HL-60 (cell line): ENCODE measurements around the gene MRAS.

Experiments used
- DNase-seq, 2 experiments: peaks; one replicate each; pipeline ENCODE4 v3.0.0-alpha.2; 2010 to 2020; ENCODE audit warnings: low read depth in 1 of 2, low spot score in 1 of 2
- H3K27ac ChIP-seq: fragments of 250-450 bp; sonication (Bioruptor Pico); replicated peaks from 2 replicates; pipeline ENCODE4 v1.5.1; 2020; ENCODE audit warnings: mild to moderate bottlenecking, moderate library complexity
- H3K27me3 ChIP-seq: fragments of 250-450 bp; sonication (Bioruptor Pico); 2 replicates; pipeline ENCODE4 v1.5.1; 2021; ENCODE audit warnings: mild to moderate bottlenecking, moderate library complexity; ENCODE audit not compliant: insufficient read depth, poor library complexity, severe bottlenecking
- H3K4me3 ChIP-seq: replicated peaks from 2 replicates; pipeline ENCODE4 v1.5.1; 2011; ENCODE audit warnings: mild to moderate bottlenecking, control low read depth, low read length; ENCODE audit not compliant: insufficient read depth
- CTCF ChIP-seq: IDR thresholded peaks from one replicate; pipeline ENCODE4 v1.5.1; 2011; ENCODE audit warnings: low read length, control low read depth, inconsistent platforms; ENCODE audit not compliant: insufficient read depth
- GABPA ChIP-seq: IDR thresholded peaks from 2 replicates; pipeline ENCODE4 v1.6.1; 2012; ENCODE audit warnings: low read depth
- POLR2AphosphoS5 ChIP-seq: IDR thresholded peaks from 2 replicates; pipeline ENCODE4 v1.6.1; 2012; ENCODE audit warnings: low read depth
- REST ChIP-seq: IDR thresholded peaks from 2 replicates; pipeline ENCODE4 v1.6.1; 2012; ENCODE audit warnings: low read depth; ENCODE audit not compliant: insufficient replicate concordance
- SPI1 ChIP-seq: IDR thresholded peaks from 2 replicates; pipeline ENCODE4 v1.6.1; 2012; ENCODE audit warnings: low read depth, mild to moderate bottlenecking, borderline replicate concordance

MRAS gene

GRCh38 chr3:138326866-138327595, 21.3 kb upstream of the MRAS start:
- H3K27ac ChIP-seq = no peak overlapping the region
- DNase-seq = no peak
- H3K4me3 ChIP-seq = no peak overlapping the region
- TF ChIP-seq CTCF (no peak), GABPA (no peak), SPI1 (no peak), REST (no peak), POLR2AphosphoS5 (no peak)
- H3K27me3 ChIP-seq = peaks cover 23% of the 10 kb centered on the region

GRCh38 chr3:138327831-138328230, 20.5 kb upstream of the MRAS start:
- Histone ChIP-seq H3K27me3 (peaks cover 23% of the 10 kb centered on the region), H3K4me3 (no peak overlapping the region), H3K27ac (no peak overlapping the region)
- TF ChIP-seq POLR2AphosphoS5 (no peak), CTCF (no peak), REST (no peak), SPI1 (no peak), GABPA (no peak)
- DNase-seq = no peak

- H3K27ac ChIP-seq = no peak overlapping the region
- no peak overlapping the region for H3K4me3 ChIP-seq
- TF ChIP-seq CTCF = peak; percentile 18
- TF ChIP-seq REST = no peak
- peaks cover 23% of the 10 kb centered on the region for H3K27me3 ChIP-seq
- DNase-seq = no peak
Measured at GRCh38 chr3:138328341-138328740, 20.0 kb upstream of the MRAS start.
